HL-60/S4 (cell line): ENCODE data around the gene TP53BP1.
"Not testable (repeated sequence)": the region's sequence is repeated elsewhere in the genome, so short reads cannot be mapped to it uniquely, and the experiment has no call there.

Experiments used
- in situ Hi-C: fragments of 300-500 bp; cut with MboI; formaldehyde crosslinking; loops from 2 replicates; pipeline ENCODE4 v1.14.3; 2022; ENCODE audit warnings: low sequenced_read_pairs

TP53BP1 gene

DNA sequence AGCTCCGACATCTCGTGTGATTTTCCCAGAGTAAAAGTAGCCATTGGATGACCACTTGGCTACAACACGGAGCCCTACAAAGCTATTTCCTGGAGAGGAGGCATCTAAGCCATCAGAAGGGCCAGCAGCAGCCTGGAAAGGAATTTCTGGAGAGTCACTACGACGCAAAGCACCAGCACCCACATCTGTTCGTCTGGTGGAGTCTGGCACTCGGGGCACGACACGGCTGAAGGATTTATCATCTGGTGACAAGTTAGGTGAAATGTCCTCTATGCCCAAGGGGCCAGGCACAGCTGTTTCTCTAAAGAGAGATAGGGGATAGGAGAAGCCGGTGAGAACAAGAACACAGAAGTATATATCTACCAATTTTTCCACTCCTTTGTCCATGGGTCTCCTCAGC, 72.5 kb downstream of the TP53BP1 start:
- in situ Hi-C loops, result no loop called here

DNA sequence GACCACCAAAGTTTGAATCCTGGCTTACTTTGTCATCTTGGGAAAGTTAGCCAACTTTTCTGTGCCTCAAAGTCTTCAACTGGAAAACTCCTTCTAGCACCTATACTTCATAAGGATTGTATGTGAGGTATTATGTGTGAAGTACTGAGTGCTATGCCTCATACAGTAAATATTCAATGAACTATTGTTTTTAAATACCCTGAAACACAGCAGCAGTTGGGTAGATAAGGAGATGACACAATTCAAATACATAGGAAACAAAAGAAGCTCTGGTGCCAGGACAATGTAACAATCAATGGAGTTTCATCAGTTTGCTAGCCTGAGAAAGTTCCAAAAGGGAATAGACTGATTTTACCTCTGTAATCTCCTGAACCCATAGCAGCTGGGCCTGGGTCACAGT, 78.8 kb downstream of the TP53BP1 start:
- in situ Hi-C loops, result no loop called here

DNA sequence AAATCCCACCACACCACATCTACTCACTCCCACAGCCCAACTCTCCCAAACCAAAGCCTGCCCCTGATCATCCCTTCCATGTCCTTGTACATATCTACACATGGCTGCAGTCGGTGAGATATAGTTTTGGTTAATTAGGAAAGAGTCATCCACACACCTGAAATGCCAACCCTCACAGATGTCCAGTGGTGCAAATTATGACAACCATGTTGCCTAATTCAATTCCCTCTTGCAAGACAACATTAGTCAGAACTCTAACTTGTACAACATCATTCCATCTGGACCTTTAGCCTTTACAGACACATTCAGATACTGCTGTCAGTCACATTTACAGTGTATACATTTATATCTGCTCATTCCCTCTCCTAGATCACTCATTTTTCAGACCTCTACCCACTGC, 80.9 kb downstream of the TP53BP1 start:
- in situ Hi-C loops, result no loop called here

DNA sequence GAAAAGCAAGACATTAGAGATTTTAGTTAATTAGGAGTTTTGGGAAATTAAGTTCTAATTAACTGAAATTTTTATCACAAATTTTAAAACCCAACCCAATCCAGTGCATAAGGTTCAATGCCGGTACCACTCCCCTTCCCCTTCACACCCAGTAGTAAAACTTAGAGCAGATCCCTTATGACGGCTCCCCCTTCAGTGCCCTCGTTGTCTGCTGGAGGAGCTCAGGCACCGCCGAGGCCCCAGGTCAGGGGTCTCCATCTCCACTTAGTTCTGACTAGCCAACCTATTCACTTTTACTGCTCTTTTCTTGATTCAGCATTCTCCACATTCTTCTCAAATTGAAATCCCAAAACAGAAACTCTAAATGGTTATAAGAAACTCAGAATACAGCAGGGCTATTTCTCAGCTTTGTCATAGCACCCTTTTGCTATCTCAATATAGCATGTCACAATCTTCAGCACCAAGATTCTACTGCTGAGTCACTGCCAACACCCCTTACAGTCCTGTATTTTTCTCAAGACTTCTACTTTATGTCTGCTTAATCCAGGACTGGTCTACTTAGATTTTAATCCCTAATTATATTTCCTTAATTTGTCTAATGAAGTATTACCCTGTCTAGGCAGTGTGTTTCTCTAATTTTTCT, 82.3 kb downstream of the TP53BP1 start:
- in situ Hi-C loops, result no loop called here

DNA sequence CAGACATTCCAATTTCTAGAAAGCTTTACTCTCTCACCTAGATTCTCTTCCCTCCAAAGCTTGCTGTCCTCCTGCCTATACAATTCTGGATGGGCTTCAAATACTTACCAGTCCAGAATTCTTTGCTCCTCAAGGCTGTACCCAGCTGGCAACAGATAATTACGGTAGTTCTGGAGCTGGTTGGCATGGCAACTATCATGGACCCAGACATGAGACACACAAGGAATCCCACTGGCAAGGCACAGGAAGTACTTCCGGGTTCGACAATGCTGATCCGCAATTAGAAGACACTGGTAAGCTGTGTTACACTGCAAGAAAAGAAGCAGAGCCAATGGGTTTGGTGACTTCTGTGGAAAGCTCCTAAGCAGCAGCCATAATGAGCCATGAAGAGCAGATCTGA, 84.2 kb downstream of the TP53BP1 start:
- in situ Hi-C loops, result no loop called here

DNA sequence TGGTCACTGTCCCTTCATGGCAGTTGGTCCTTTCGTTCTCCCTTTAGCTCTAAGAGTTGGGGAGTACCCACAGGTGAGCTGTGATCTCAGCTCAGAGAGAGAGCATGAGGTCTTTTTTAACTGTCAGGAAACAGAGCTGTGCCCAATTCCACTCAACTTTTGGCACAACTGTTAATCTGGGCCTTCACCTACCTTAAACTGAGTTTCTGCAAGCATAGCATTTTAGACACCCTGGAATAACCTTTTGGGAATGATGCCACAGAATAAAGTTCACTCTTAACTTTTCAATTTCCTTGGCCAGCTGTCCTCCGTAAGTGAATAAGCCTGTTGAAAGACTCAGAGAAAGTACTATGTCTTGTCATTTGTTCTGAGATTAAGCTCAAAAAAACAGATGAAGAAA, 86.1 kb downstream of the TP53BP1 start:
- in situ Hi-C loops, result no loop called here

DNA sequence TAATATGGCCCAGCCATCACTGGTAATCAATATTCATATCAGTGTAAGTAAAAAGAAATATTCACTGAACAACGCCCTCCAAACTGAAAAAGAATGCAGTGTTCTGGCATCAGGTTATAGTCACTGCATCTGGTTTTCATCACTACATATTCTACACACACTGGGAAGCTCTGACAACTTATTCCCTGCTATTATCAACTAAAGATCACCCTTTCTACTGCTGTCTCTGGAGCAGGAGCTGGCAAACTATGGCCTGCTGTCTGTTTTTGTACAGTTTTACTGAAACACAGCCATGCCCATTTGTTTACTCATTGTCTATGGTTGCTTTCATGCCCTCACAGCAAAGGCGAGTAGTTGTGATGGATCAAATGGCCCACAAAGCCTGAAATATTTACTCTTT, 86.8 kb downstream of the TP53BP1 start:
- in situ Hi-C loops, result no loop called here

DNA sequence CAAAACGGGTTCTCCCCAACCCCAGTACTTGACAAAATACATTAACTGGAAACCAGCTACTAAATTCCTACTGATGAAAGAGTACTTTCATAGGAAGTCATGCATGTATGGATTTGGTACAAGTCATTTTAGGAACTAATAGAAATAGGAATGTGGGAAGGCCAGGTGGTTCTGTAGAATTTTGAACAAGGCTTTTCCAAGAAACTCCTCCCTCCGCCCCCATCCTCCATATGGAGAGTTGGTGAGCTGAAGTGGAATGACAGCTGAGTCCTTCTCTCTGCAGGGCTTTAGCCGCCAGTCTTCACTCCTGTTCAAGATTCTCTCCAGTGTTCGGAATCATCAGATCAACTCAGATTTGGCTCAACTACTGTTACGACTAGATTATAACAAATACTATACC, 88.8 kb downstream of the TP53BP1 start:
- in situ Hi-C loops, result no loop called here

DNA sequence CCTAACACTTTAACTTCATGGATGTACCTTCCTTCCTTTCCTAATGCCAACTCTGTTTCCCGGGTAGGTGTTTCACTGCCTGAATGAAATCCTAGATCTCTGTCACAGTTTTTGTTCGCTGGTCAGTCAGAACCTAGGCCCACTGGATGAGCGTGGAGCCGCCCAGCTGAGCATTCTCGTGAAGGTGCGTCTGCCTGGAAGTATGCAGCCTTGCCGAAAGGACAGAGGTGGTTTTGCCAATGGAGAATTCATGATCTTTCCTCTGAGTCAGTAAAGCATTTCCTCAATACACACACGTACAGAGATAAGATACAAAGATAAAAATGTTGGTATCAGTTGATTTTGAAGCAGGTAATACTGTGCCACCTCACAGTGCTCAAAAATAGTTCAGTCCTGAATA, 89.3 kb downstream of the TP53BP1 start:
- in situ Hi-C loops, result no loop called here

DNA sequence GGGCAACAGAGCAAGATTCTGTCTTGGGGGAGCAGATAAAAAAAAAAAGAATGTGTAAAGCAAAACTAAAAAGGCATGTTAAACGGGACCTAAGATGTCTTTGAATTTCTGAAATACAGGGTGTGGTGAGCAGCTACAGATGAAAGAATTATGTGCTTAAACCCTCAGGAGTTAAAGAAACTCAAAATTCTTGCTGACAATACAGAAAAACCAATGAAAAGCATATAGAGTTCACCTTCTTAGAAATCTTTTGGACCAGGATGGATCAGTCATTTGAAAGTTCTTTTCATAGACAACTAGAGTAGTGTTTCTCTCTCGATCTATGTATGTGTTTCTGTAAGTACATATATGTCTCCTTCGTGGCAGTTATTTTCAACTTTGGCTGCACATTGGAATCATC, 90.7 kb downstream of the TP53BP1 start:
- in situ Hi-C loops, result no loop called here

DNA sequence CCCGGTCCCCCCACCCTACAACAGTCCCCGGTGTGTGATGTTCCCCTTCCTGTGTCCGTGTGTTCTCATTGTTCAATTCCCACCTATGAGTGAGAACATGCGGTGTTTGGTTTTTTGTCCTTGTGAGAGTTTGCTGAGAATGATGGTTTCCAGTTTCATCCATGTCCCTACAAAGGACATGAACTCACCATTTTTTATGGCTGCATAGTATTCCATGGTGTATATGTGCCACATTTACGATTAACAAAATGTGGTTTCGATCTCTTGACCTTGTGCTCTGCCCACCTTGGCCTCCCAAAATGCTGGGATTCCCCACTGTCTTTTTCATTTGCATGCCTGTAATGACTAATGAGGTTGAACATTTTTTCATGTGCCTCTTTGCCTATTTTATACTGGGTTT, 99.4 kb downstream of the TP53BP1 start:
- in situ Hi-C loops, result not testable (repeated sequence)

DNA sequence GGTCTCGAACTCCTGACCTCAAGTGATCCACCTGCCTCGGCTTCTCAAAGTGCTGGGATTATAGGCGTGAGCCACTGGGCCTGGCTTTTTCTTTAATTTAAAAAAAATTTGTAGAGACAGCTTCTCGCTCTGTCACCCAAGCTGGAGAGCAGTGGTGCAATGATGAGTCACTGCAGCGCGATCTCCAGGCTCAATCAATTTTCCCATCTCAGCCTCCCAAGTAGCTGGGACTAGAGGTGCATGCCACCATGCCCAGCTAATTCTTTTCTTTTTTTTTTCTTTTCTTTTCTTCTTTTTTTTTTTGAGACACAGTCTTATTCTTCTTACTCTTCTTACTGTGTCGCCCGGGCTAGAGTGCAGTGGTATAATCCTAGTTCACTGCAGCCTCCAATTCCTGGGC, 102.2 kb downstream of the TP53BP1 start:
- in situ Hi-C loops, result no loop called here

DNA sequence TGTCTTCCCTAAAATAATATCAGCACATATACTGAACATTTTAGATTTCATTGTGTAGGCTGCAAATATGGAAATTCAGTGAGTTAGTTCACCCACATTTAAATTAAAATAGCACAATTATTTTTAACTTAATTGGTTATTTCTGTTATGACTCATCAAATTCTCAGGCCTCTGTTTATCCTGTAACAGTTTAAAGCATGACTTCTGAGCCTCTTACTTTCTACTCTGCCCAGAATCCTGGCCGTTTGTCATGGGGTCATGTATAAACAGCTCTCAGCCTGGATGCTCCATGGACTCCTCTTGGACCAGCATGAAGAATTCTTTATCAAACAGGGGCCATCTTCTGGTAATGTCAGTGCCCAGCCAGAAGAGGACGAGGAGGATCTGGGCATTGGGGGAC, 109.9 kb downstream of the TP53BP1 start:
- in situ Hi-C loops, result no loop called here

DNA sequence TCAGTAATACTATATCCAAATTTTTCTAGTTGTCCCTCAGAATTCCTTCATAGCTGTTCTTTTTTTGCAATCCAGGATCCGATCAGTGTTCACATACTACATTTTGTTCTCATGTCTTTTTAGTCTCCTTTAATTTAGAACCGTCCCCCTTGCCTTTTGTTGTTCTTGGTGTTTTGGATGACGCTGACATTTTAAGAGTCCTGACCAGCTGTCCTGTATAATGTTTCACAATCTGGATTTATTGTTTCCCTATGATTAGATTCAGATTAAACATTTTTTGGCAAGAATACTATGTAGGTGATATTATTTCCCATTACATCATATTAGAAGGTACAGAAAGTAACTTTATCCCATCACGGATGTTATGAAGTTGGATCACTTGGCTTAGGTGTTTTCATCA, 110.6 kb downstream of the TP53BP1 start:
- in situ Hi-C loops, result no loop called here

DNA sequence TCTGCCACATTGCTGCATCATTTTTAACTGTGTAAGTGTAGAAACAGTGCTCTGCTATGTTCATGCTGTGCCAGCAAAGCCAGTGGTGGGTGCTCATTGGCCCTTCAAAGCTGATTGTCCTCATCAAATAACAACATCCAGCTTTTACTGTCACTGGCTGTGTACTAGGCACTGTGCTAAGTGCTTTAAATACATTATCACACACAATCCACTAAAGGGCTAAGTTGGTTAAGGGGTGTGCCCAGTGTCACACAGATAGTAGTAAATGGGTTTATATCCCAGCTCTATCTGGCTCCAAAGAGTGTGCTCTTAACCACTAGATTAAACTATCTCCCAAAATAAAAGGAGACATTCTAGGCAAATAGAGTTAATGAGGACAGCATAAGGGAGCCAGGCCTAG, 114.4 kb downstream of the TP53BP1 start:
- in situ Hi-C loops, result no loop called here

DNA sequence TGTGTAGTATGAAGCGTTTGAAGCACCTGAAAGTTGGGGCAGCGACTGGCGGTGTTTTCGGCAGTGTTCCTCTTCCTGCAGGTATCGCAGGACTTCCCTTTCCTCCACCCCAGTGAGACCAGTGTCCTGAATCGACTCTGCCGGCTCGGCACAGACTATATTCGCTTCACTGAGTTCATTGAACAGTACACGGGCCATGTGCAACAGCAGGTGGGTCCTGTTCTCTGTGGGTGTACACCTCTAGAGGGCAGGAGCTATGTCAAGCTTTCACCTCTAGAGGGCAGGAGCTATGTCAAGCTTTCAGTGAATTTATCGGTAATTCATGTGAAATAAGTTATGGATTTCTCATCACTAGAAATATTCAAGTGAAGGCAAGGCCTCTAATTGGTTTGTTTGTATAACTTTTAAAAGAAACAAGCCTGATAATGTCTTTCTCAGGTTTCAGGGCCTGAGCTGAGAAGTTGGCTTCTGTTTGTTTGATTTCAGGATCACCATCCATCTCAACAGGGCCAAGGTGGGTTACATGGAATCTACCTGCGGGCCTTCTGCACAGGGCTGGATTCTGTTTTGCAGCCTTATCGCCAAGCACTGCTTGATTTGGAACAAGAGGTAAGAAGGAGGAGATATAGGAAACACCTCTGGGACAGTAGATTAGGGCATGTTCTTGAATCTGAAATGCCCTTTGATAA, 116.8 kb downstream of the TP53BP1 start:
- in situ Hi-C loops, result no loop called here

DNA sequence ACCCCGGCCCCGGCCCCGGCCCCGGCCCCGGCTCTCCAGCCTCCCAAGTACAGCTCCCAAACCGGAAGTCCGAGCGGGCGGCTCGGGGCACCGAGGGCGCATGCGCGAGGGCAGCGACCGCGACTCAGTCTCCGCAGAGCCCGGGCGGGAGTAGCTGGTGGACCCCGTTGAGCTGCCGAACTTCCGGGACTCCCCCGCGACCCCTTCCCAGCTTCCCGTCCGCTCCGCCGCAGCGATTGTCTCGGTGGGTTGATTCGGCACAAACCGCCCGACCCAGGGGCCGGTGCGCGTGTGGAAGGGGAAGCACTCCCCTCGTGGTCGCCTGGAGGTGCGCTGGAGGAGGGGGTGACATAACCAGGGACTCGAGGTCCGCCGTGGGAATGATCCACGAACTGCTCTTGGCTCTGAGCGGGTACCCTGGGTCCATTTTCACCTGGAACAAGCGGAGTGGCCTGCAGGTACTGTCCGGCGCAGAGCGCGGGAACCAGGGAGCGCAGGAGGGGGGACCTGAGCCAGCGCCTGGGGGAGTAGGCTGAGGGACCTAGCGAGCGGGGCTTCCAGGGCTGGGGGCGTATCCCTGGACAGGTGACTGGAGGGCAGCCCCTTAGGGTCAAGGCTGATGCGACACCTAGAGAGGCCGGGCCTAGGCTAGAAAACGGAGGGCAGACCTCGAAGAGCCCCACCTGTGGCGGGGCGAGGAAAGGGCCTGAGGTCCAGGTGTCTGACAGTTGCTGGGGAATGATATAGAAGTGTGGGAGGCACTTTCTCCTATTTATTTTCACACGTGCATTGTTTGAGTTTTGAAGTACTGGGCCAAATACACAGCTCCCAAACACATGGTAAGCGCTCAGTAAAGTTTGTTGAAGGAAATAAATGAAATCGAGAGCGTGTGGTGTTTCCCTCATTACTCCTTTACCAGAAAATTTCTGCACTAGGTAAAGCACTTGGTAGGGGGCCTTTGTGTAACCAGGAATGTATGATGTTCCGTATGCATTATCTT, 121.7 kb downstream of the TP53BP1 start, which contains the start of the genes TUBGCP4 and ZSCAN29:
TSS of gene TUBGCP4 (plus strand) at position 127 of the 1,000 bp plus-strand sequence. CDS start at position 381, 254 bp downstream.
TSS of gene ZSCAN29 (minus strand) at position 69 of the 1,000 bp plus-strand sequence. CDS start 1,130 bp downstream, outside the sequence.
- in situ Hi-C loops, result no loop called here

DNA sequence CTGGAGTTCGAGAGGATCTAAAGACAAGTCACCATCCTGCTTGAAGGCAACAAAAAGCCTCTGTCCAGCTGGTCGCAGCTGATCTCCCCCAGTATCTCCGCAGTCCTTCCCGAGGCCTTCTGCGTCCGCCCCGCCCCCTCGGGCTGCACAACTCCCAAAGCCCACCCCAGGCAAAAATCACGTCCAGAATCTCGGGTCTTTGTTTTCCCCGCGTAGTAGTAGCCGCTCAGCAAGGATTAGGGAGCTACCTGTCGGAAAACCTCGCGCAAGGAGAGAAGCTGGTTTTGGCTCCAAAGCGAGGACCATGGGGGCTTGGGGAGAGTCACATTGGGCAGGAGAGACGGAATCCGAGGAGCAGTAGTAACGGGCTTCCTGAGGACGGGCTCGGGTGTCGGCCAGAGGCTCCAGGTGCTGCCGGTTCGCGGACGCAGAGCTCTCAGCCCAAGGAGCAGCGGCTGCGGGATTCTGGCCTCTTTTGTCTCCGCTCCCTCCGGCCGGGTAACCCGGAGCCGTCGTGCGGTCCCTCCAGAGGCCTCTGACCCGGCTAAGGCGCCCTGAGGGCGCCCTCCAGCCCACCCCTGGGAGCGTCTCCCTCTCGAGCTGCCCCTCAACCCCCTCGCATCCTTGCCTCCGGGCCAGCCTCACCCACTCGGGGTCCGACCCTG, 122.5 kb downstream of the TP53BP1 start:
- in situ Hi-C loops, result no loop called here

DNA sequence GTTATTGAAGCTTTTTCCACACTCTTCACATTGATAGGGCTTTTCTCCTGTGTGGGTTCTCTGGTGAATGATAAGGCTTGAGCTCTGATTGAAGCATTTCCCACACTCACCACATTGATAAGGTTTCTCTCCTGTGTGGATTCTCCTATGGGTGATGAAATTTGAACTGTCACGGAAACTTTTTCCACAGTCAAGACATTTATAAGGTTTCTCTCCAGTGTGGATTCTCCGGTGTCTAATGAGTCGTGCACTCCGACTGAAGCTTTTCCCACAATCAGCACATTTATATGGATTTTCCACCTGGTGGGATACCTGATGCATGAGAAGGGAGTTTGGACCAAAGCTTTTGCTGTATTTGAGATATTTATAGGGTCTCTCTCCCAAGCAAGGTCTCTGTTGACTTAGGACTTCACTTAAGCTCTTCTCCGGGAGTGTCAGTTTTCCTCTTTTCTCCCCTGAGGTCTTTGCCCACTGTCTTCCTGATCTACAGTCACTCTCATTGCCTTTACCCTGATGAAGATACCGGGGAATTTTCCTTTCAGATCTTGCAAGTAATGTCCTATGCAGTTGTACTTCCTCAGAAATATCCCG, 131.5 kb downstream of the TP53BP1 start:
- in situ Hi-C loops, result no loop called here

DNA sequence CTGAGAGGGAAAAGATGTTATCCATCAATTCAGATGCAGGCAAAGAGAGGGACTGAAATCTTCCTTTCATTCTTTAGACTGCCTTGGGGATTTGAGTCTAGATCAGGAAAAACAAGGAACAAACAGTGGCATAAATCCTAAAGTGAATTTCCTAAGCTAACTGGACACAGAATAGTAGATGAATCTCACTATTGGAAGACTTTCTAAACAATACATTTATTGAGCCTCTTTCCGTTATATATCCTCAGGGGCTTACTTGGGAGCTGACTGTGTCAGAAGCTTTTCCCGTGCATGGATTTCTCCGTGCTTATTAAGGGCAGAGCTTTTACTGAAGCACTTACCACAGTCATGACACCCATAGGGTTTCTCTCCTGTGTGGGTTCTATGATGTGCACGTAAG, 132.1 kb downstream of the TP53BP1 start:
- in situ Hi-C loops, result no loop called here
